ENCODE data around the gene ACSL6. TPM values are rescaled to one million over a fixed set of nuclear protein-coding genes. Genes with fewer than 3 reads are reported as not detected.

Gene ACSL6
- total RNA-seq, 1 donor from 2014 or later: 3.1 TPM

DNA sequence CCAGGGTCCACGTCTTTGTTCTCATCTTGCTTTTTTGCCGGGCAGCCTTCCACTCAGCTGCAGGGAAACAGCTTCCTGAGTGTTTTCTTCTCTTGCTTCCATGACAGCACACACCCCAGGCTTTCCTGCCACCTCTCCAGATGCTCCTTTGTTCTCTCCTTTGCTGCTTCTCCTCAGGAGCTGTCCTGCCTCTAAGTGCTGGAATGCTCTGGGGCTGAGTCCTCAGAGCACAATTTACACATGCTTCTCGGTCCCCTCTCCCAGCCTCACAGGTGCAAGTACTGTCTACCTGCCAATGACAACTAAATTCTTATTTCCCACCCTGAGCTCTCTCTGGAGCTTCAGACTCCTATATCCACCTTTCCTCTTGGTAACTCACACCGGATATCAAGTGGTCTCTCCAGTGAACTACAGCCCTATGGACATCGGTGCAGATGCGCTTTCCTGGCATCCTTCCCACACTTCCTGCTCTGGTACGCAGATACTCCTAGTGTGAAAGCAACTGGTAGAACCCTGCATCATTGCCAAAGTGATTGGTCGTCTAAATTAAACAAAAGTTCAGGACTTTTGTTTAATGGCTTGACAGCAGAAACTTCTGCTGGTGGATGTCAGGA, 13.4 kb upstream of the ACSL6 start:
- Histone ChIP-seq H3K36me3 (ENCODE audit: control insufficient read depth in 3 of 3, insufficient read depth in 3 of 3, low read length in 3 of 3) (no peaks in the 10 kb centered on the region), H3K4me3 (ENCODE audit: low read length in 3 of 3) (no peak overlapping the region), H3K27me3 (ENCODE audit: control insufficient read depth in 3 of 3, insufficient read depth in 3 of 3, low read length in 3 of 3) (peaks cover 0 to 20% (median 0%) of the 10 kb centered on the region in 3 donors), H3K4me1 (ENCODE audit: control insufficient read depth in 3 of 3, insufficient read depth in 3 of 3, low read length in 3 of 3) (no peaks in the 10 kb centered on the region), H3K9me3 (ENCODE audit: control insufficient read depth in 3 of 3, low read length in 3 of 3) (no peaks in the 10 kb centered on the region), H3K27ac (ENCODE audit: low read depth, low read length) (no peak overlapping the region), H3K9ac (ENCODE audit: low read depth in 1 of 3, low read length in 3 of 3) (no peak overlapping the region)

DNA sequence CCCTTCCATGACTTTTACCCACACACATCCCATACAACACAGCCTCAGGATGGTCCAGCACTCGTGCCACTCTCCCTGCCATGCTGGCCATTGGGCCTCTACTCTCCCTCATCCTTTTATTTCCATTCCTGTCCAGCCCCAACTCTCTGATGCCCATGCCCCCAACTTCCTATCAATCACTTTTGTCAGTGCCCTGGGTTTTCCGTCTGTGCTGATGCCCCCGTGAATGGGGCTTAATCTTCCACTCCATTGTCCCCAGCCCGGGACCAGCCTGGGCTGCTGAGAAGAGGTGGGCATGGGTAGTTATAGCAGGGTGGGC, 12.6 kb upstream of the ACSL6 start:
- H3K36me3 ChIP-seq (ENCODE audit: control insufficient read depth in 3 of 3, insufficient read depth in 3 of 3, low read length in 3 of 3): no peaks in the 10 kb centered on the region
- peaks cover 0 to 20% (median 0%) of the 10 kb centered on the region in 3 donors for H3K27me3 ChIP-seq (ENCODE audit: control insufficient read depth in 3 of 3, insufficient read depth in 3 of 3, low read length in 3 of 3)
- no peak overlapping the region for H3K27ac ChIP-seq (ENCODE audit: low read depth, low read length)
- no peaks in the 10 kb centered on the region for H3K9me3 ChIP-seq (ENCODE audit: control insufficient read depth in 3 of 3, low read length in 3 of 3)
- H3K4me3 ChIP-seq (ENCODE audit: low read length in 3 of 3): no peak overlapping the region
- no peaks in the 10 kb centered on the region for H3K4me1 ChIP-seq (ENCODE audit: control insufficient read depth in 3 of 3, insufficient read depth in 3 of 3, low read length in 3 of 3)
- H3K9ac ChIP-seq (ENCODE audit: low read depth in 1 of 3, low read length in 3 of 3): no peak overlapping the region

GRCh38 chr5:132023258-132024116, 12.0 kb upstream of the ACSL6 start:
- Histone ChIP-seq H3K9ac (ENCODE audit: low read depth in 1 of 3, low read length in 3 of 3) (no peak overlapping the region), H3K4me1 (ENCODE audit: control insufficient read depth in 3 of 3, insufficient read depth in 3 of 3, low read length in 3 of 3) (no peaks in the 10 kb centered on the region), H3K36me3 (ENCODE audit: control insufficient read depth in 3 of 3, insufficient read depth in 3 of 3, low read length in 3 of 3) (no peaks in the 10 kb centered on the region), H3K4me3 (ENCODE audit: low read length in 3 of 3) (no peak overlapping the region), H3K9me3 (ENCODE audit: control insufficient read depth in 3 of 3, low read length in 3 of 3) (no peaks in the 10 kb centered on the region), H3K27me3 (ENCODE audit: control insufficient read depth in 3 of 3, insufficient read depth in 3 of 3, low read length in 3 of 3) (peaks cover 0 to 20% (median 0%) of the 10 kb centered on the region in 3 donors), H3K27ac (ENCODE audit: low read depth, low read length) (no peak overlapping the region)

DNA sequence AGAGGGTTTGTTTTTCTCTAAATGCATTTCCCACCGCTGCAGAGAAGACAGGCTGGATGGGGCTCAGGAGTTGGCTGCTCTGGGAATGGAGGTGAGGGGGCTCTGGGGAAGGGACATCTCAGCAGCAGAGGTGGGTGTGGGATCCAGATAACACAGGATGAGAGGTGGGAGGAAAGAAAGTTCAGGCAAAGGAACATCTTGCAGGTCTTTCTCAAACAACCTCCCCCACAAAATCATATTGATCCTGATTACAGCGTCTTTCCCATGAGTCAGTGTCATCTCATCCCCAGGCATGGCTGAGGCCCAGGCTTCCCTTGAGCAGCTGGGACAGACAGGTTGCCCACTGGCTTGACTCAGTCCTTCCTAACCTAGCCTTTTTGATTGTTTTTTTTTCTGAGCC, 11.3 kb upstream of the ACSL6 start:
- Histone ChIP-seq H3K27ac (ENCODE audit: low read depth, low read length) (no peak overlapping the region), H3K4me3 (ENCODE audit: low read length in 3 of 3) (no peak overlapping the region), H3K9ac (ENCODE audit: low read depth in 1 of 3, low read length in 3 of 3) (no peak overlapping the region), H3K9me3 (ENCODE audit: control insufficient read depth in 3 of 3, low read length in 3 of 3) (no peaks in the 10 kb centered on the region), H3K4me1 (ENCODE audit: control insufficient read depth in 3 of 3, insufficient read depth in 3 of 3, low read length in 3 of 3) (no peaks in the 10 kb centered on the region), H3K36me3 (ENCODE audit: control insufficient read depth in 3 of 3, insufficient read depth in 3 of 3, low read length in 3 of 3) (no peaks in the 10 kb centered on the region), H3K27me3 (ENCODE audit: control insufficient read depth in 3 of 3, insufficient read depth in 3 of 3, low read length in 3 of 3) (peaks cover 0 to 26% (median 0%) of the 10 kb centered on the region in 3 donors)

- Histone ChIP-seq H3K27ac (ENCODE audit: low read depth, low read length) (no peak overlapping the region), H3K36me3 (ENCODE audit: control insufficient read depth in 3 of 3, insufficient read depth in 3 of 3, low read length in 3 of 3) (no peaks in the 10 kb centered on the region), H3K4me3 (ENCODE audit: low read length in 3 of 3) (no peak overlapping the region), H3K27me3 (ENCODE audit: control insufficient read depth in 3 of 3, insufficient read depth in 3 of 3, low read length in 3 of 3) (peaks cover 0 to 28% (median 0%) of the 10 kb centered on the region in 3 donors), H3K9me3 (ENCODE audit: control insufficient read depth in 3 of 3, low read length in 3 of 3) (no peaks in the 10 kb centered on the region), H3K9ac (ENCODE audit: low read depth in 1 of 3, low read length in 3 of 3) (no peak overlapping the region), H3K4me1 (ENCODE audit: control insufficient read depth in 3 of 3, insufficient read depth in 3 of 3, low read length in 3 of 3) (no peaks in the 10 kb centered on the region)
Measured at GRCh38 chr5:132021654-132022053, 10.2 kb upstream of the ACSL6 start.

GRCh38 chr5:132020568-132021339, 9.3 kb upstream of the ACSL6 start:
- Histone ChIP-seq H3K36me3 (ENCODE audit: control insufficient read depth in 3 of 3, insufficient read depth in 3 of 3, low read length in 3 of 3) (no peaks in the 10 kb centered on the region), H3K9me3 (ENCODE audit: control insufficient read depth in 3 of 3, low read length in 3 of 3) (no peaks in the 10 kb centered on the region), H3K9ac (ENCODE audit: low read depth in 1 of 3, low read length in 3 of 3) (no peak overlapping the region), H3K27me3 (ENCODE audit: control insufficient read depth in 3 of 3, insufficient read depth in 3 of 3, low read length in 3 of 3) (peaks cover 0 to 28% (median 0%) of the 10 kb centered on the region in 3 donors), H3K4me3 (ENCODE audit: low read length in 3 of 3) (no peak overlapping the region), H3K4me1 (ENCODE audit: control insufficient read depth in 3 of 3, insufficient read depth in 3 of 3, low read length in 3 of 3) (no peaks in the 10 kb centered on the region), H3K27ac (ENCODE audit: low read depth, low read length) (no peak overlapping the region)

- H3K36me3 ChIP-seq (ENCODE audit: control insufficient read depth in 3 of 3, insufficient read depth in 3 of 3, low read length in 3 of 3): no peaks in the 10 kb centered on the region
- no peaks in the 10 kb centered on the region for H3K9me3 ChIP-seq (ENCODE audit: control insufficient read depth in 3 of 3, low read length in 3 of 3)
- no peaks in the 10 kb centered on the region for H3K4me1 ChIP-seq (ENCODE audit: control insufficient read depth in 3 of 3, insufficient read depth in 3 of 3, low read length in 3 of 3)
- peaks cover 0 to 21% (median 0%) of the 10 kb centered on the region in 3 donors for H3K27me3 ChIP-seq (ENCODE audit: control insufficient read depth in 3 of 3, insufficient read depth in 3 of 3, low read length in 3 of 3)
- no peak overlapping the region for H3K4me3 ChIP-seq (ENCODE audit: low read length in 3 of 3)
- H3K27ac ChIP-seq (ENCODE audit: low read depth, low read length): no peak overlapping the region
- H3K9ac ChIP-seq (ENCODE audit: low read depth in 1 of 3, low read length in 3 of 3): no peak overlapping the region
Measured at GRCh38 chr5:132019857-132020555, 8.5 kb upstream of the ACSL6 start.

- Histone ChIP-seq H3K9ac (ENCODE audit: low read depth in 1 of 3, low read length in 3 of 3) (no peak overlapping the region), H3K9me3 (ENCODE audit: control insufficient read depth in 3 of 3, low read length in 3 of 3) (no peaks in the 10 kb centered on the region), H3K27ac (ENCODE audit: low read depth, low read length) (no peak overlapping the region), H3K4me1 (ENCODE audit: control insufficient read depth in 3 of 3, insufficient read depth in 3 of 3, low read length in 3 of 3) (no peaks in the 10 kb centered on the region), H3K27me3 (ENCODE audit: control insufficient read depth in 3 of 3, insufficient read depth in 3 of 3, low read length in 3 of 3) (peaks cover 0 to 21% (median 0%) of the 10 kb centered on the region in 3 donors), H3K36me3 (ENCODE audit: control insufficient read depth in 3 of 3, insufficient read depth in 3 of 3, low read length in 3 of 3) (no peaks in the 10 kb centered on the region), H3K4me3 (ENCODE audit: low read length in 3 of 3) (no peak overlapping the region)
Measured at GRCh38 chr5:132019337-132019736, 7.9 kb upstream of the ACSL6 start.

DNA sequence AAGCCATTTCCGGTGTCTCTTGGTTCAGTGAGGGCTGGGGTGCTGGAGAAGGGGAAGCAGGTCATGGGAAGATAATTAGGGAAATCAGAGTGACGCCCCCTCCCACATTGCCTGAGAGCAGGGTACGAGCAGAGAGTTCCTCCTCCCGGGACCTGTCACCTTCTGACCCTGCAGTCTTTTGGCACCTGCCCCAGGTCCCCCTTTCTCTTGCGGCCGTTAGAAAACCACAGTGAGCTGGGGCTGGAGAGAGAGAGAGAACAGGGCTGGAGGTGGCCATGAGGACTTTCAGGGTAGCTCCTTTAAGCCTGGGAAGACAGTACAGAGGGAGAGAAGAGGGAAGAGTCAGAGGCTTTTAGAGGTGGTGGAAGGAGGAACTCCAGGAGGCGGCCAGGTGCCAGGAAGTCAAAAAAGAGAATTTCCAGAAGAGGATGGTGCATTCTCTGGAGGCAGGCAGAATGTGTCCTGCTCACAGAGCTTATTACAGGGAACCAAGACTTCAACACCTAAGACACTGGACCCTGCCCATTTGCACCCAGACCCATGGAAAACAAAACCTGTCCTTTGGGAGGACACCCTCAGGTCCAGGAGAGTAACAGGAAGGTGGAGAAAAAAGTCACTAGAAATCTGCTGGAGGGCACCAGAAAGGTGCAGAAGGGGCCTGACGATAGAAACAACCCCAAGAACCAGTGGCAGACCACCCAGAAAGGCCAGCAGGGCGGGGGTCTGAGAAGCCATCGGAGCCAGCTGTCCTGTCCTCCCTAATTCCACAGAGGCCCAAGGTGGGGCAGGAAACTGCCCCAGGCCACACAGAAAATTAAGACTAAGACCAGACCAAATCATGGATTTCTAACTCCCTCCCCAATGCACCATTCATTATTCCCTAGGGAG, 6.5 kb upstream of the ACSL6 start:
- Histone ChIP-seq H3K9me3 (ENCODE audit: control insufficient read depth in 3 of 3, low read length in 3 of 3) (no peaks in the 10 kb centered on the region), H3K27ac (ENCODE audit: low read depth, low read length) (no peak overlapping the region), H3K36me3 (ENCODE audit: control insufficient read depth in 3 of 3, insufficient read depth in 3 of 3, low read length in 3 of 3) (no peaks in the 10 kb centered on the region), H3K9ac (ENCODE audit: low read depth in 1 of 3, low read length in 3 of 3) (no peak overlapping the region), H3K27me3 (ENCODE audit: control insufficient read depth in 3 of 3, insufficient read depth in 3 of 3, low read length in 3 of 3) (peaks cover 0 to 13% (median 0%) of the 10 kb centered on the region in 3 donors), H3K4me3 (ENCODE audit: low read length in 3 of 3) (no peak overlapping the region), H3K4me1 (ENCODE audit: control insufficient read depth in 3 of 3, insufficient read depth in 3 of 3, low read length in 3 of 3) (peaks cover 6 to 11% (median 9%) of the 10 kb centered on the region in 3 donors)

Data from skeletal muscle tissue (tissue), 4 donors.